ENCODE data around the gene ABCB4.

Gene ABCB4

DNA sequence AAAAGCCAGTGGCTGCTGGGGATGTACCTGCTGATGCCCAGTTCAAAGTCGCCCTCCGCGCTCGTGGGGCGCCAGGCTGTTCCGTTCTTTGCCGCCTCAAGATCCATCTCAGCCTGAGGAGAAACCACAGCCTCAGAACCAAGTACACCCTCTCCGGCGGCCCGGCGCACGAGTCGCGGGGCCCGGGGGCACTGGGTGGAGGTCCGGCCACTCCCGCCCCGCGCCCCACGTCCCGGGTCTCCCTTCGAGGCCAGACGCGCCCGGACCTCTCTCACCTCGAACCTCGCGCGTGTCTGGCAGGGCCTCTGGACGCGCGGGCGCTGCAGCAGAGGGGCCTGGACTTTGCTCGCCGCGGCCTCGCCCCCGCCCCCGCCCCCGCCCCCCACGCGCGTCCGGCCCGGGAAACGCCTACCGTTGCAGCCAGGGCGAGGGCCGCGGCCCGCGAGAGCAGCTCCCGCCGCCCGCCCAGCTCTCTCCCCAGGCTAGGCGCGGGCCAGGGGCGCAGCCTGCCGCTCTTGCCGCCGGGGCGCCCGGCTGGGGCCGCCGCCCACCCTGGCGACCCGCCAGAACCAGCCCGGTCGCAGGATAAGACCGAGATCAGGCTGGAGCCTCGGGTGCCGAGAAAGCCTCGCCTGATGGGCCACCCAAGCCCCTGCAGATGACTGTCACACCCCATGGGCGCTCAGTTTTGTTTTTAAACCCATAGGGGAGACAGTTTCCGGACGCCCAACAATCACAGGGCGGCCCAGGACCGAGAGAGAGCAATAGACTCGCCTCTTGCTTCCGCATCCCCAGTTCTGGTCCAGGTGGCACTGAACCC, at the start of gene ABCB4:
Gene ABCB4, minus strand, starts transcription at position 322 of the 820 bp plus-strand sequence. Its CDS starts 215 bp downstream, at position 107.
- no peak for DNase-seq (ENCODE audit: low read depth)

DNA sequence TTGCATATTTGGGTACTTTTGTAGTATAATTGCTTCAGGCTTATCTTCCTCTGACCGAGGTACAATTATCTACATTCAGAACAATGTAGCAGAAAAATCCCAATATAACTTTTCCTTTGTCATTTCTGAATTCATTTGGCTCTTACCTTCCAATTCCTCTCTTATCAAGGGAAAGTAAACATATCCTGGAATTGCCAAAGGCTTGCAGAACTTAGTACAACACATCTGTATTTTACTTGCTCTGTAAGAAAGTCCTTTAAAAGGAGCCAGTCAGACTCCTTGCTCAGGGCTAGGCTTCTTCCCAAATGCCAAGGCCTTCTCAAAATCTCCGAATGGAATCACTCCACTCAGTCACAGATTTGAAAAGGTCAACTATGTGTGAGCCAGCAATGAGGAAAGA, 43.3 kb upstream of the ABCB4 start:
- DNase-seq (ENCODE audit: low read depth) = no peak

DNA sequence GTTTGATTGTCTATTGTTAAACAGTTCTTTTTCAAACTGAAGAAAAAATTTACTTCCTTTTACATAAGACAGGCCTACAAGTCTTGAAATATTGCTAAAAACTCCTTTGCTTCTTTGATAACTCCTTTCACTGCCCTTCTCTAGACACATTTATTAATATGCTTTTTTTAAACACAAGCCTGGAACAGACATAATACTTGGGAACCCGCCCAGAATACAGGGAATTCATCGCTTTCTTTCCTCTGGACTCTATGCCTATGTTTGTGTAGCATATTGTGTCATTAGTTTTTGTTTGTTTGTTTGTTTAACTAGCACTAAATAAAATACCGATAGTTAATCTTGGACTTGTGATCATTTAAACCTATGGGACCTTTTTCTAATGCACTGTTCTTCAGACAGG, 42.4 kb upstream of the ABCB4 start:
- no peak for DNase-seq (ENCODE audit: low read depth)

DNA sequence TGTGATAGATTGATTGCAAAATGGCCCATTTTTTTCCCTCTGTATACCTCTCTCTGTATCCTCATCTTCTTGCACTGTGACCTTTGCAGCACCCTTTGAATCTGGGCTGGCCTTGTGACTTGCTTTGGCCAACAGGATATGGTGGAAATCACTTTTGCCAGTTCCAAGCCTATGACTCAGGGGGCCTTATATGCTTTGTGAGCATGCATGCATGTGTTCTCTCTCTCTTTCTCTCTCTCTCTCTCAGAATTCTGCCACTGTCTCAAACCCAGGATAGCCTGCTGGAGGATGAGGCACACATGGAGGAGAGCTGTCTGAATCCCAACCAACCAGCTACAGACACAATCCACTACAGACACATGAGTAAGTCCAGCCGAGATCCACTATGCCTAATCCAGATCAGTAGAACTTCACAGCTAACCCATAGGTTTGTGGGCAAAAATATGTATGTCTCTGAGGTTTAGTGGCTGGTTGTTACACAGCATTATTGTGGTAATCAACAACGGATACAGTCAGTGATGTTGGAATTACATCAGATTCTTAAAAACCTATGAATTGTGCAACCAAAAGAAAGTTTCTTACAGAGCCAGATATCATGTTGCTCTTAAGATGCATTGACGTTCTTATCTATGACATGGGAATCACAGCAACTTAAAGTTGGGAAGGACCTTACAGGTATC, 41.8 kb upstream of the ABCB4 start:
- no peak for DNase-seq (ENCODE audit: low read depth)

DNA sequence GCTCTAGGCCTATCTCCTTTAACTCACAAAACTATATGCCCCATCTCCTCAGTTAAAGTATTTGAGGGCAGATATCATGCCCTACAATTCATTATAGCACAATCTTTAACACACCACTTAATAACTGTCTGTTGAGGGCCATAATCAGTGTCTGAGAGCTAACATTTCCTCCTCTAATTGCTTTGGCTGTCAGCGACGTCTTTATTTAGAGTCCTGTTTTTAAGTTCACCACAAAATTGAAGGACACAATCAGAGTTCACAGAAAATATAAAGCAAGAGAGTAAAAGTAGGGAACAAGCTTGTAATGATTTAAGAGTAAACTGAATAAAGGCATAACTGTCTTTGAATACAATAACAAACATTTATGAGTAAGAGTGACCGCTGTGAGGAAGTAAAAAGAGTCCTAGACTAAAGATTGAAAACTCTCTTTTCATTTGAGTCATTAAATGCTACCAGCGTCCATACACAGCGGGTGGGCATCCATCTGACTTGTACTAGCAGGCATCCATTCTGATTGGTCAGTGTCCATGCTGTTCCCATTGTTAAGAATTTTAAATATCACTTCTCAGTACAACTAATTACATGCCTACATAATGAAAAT, 38.4 kb upstream of the ABCB4 start:
- DNase-seq (ENCODE audit: low read depth) = no peak

DNA sequence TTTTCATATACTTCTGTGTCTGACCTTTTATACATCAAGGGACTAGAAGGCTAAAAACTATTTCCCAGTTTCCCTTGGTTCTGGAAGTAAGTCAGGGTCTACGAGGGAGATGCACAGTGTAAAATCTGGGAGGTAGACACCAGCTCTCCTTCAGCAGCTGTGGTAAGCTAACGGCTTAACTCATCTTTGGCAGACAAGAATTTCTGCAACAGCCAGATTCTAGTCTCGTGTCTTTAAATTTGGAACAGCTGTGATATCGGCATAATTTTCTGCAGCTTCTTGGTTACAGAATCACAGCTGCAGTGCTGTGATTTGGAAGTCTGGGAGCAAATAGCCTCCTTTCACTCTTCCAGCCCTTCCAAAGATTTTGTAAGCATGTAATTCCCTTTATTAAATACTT, 37.4 kb upstream of the ABCB4 start:
- DNase-seq (ENCODE audit: low read depth) = no peak

DNA sequence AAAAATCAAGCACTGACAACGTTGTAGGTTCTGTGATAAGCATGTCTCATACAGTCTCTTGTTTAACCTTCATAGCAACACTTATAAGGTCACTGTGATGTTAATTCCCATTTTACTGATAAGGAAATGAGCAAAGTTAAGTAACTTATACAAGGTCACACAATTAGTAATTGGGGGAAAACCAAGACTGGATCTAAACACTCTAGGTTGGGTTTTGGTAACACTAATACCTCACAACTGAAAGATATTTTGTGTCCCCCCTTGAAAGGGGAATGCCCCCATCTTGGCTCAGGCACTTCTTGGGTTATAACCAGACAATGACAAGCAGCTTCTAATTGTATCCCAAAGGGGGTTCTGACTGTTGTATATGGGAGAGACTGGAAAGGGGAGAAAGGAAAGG, 36.0 kb upstream of the ABCB4 start:
- DNase-seq (ENCODE audit: low read depth) = no peak

DNA sequence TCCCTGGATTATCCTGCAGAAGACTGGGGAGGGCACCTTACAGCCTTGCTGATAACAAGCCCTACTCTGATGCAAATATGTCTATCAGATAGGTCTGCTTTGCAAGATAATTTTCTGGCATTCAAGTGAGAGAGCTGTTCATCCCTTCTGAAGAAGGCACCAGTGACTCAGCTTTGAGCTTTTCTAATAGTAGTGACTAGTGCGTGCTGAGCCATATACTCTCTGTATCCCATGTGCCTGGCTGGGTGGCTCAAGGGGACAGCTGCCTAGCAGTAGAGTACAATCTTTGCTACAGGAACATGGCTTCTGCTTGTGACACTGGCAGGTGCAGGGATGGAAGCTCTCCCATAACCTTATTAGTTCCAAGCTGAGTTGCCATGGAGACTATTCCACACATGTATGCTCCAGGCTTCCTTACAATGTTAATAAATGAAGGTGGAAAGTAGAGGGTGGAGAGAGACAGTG, 35.0 kb upstream of the ABCB4 start:
- DNase-seq (ENCODE audit: low read depth) = no peak

DNA sequence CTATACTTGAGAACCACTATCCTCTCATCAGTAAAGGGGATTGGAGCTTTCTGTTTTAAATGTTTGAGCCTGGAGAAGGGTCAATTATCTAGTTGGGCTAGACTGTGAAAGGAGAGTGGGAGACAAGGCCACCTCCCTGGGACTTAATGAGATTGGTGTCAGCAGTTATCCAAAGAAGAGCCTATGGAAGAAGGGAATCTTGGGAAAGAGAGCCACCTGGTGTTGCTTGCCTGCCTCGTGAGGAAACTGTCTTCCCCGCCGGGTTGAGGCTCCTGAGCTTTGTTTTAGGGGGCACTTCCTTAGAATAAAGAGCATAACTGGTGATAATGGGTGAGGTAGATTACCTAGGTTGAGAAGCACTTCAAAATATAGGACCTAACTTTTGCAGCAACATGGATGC, 32.0 kb upstream of the ABCB4 start:
- no peak for DNase-seq (ENCODE audit: low read depth)

DNA sequence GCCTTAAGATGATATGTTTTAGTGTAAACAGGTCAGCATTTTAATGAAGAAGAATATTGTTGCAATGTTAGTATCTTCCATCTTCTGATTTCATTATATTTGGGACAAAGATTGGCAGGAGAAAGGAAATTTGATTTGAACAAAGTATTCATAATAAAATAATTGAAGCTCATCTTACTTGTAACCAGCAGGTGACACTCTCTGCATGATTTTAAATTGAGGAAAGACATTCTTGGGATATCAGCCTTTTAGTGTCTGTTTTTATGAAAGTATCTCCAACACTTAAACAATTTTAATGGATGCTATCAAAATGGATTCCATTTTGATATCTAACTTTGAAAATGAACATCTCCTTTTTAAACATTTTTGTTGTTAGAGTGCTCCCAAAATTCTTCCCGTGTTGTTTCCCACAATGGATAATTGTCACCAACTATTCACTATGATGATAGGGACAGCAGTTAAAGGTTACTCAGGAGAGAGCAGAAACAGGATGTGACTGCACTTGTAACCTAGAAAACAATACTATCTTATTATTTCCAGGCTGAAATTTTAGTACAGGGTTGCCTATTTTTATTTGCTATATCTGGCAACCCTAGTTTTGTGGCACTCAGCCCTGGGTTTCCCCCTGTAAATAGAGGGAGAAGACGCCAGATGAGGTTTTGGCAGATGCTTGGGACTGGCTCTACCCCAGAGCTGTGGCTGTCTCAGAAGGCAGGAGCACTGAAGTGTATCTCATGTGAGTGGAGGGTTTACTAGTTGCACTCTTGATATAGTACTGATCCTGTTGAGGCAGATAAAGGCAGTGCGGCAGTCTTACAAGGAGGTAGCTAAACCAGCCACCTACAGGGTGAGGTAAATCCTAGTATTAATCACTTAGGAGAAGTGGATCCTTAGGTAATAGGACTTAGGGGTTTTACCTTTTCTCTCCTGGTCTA, 31.0 kb upstream of the ABCB4 start:
- no peak for DNase-seq (ENCODE audit: low read depth)

DNA sequence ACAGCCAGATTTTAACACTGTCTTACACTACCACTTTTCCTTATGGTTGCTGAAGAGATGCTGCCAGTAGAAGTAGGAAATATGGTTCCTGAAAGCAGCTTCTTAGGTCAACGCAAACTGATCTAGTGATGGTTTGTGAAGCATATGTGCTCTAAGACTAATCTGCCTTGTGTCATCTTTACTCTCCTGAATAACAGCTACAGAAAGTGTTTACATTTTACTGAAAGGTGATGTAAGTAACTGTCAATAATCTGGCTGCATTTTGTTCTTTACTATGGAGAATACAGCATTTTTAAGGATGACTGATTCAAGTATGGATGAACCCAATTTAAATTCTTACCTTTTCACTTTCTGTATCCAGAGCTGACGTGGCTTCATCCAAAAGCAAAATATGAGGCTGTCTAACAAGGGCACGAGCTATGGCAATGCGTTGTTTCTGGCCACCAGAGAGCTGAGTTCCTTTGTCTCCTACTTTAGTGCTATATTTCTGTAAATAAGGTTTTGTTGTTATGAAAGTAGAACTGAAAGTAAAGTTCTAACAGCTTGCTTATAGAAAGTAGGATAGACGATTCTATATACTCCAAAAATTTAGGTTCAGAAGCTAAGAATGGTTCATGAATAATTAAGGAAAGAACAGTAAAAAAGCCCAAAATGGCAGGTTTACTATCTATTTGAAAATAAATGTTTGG, 30.2 kb upstream of the ABCB4 start:
- no peak for DNase-seq (ENCODE audit: low read depth)

DNA sequence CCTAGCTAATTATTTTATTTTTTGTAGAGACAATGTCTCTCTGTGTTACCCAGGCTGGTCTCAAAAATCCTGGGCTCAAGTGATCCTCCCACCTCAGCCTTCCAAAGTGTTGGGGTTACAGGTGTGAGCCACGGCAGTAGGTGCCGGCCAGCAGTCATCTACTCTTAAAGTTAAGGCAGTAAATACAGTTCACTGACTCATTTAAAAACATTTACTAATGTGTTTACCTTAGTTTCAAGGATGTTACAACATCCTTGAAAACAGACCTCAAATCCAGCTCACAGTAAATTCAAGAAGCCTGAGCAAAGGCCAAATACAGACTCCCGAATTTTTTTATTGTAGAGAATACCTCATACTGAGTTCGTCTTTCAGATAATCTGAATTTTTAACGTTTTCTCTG, 29.6 kb upstream of the ABCB4 start:
- DNase-seq (ENCODE audit: low read depth) = no peak

DNA sequence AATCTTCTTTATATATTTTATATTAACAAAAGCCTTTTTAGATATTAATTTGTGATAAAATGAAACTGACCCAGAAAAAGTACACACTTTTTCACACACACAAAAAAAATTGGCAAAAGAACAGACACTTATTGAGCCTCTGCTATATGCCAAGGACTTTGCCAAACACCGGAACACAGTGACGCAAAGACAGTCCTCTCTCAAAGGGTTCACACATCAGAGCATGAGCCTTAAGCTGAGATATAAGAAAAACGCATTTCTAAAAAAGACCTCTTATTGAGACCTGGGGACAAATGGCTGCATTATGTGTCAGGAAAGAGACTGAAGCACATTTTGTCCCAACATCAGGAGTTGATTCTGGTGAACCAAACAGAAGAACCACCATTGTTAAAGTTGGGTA, 24.0 kb upstream of the ABCB4 start:
- DNase-seq (ENCODE audit: low read depth) = no peak

DNA sequence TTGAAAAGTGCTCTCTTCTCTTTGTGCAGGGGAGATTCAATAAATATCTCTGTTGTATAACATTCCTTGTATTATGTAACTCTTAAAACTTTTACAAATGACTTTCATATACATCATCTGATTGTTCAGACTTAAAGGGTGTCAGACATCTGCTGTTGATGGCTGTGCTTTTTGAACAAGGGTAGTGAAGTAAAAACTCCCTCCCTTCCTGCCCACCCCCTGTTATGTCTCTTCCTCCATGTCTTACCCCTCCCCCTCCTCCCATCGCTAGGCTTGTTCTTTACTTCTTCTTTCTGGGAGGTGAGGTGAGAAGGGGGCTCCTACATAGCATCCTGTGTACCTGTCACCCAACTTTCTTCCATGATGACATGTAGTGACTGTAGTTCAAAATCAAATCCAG, 23.4 kb upstream of the ABCB4 start:
- no peak for DNase-seq (ENCODE audit: low read depth)

DNA sequence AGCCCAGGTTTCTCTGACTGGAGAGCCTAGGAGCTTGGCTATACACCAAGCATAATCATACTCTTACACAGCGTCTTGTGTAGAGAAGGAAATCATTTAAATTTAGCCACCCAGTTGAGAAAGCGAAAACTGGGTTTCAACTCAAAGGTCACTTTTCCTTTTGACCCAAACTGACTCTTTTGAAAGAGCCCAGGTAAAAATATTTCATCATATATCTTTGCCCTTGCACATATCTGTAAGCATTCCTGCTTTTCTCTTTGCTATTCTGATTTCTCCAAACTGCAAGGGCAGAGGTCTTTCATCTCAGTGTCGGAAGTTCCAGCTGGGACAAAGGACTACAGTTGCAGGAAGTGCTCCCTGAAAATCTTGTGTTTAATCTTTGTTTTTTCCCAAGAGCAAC, 22.0 kb upstream of the ABCB4 start:
- DNase-seq (ENCODE audit: low read depth) = no peak

DNA sequence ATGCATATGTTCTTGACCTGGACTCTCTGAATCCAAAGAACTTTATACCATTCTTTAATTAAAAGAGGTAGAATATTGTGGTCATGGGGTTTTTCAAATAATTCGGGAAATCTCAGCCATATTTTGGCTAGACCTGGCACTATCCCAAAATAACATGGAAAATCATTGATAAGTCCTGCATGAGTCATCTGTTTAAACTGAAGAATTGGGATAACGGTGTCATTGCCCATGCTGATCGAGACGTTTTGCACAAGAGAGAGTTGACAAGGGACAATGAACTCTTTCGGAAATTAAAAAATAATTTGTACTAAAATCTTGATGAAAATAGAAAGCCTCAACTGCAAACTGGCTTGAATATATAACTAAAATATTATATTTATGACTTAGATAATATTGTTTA, 19.9 kb upstream of the ABCB4 start:
- no peak for DNase-seq (ENCODE audit: low read depth)

DNA sequence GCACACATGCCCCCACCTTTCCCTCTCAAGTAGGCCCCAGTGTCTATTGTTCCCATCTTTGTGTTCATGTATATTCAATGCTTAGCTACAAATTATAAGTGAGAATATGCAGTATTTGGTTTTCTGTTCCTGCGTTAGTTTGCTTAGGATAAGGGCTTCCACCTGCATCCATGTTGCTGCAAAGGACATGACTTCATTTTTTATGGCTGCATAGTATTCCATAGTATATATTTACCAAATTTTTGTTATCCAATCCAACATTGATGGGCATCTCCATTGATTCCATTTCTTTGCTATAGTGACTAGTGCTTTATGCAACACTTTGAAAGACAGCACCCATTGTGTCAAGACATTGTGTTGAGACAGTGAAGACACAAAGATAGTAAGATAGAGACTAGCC, 19.0 kb upstream of the ABCB4 start:
- no peak for DNase-seq (ENCODE audit: low read depth)

DNA sequence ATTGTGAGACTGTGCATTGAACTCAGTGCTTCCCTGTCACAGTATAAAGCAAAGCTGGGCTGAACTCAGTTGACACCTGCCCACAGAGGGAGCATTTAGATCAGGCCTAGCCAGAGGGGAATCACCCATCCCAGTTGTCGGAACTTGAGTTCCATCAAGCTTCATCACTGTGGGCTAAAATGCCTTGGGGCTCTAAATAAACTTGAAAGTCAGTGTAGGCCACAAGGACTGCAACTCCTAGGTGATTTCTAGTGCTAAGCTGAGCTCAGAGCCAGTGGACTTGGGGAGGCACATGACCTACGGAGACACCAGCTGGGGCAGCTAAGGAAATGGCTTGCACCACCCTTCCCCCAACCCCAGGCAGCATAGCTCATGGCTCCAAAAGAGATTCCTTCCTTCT, 7.7 kb upstream of the ABCB4 start:
- no peak for DNase-seq (ENCODE audit: low read depth)

DNA sequence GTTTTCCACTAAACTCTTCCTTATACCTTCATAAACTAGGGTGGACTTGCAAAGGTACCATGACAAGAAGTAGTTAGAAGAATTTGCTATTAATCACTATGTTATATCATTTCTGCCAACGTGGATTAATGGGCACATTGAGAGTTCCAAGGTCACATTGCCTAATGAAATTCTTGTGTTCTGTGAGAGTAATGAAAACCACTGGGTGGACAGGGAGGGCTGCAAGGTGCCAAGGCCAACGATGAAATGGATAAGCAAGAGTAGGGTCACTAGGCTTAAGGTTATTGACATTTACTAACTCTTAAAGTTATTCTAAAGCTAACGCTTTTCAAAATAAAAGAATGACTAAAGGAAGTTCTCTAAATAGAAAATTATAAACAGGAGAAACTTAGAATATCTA, 6.6 kb upstream of the ABCB4 start:
- DNase-seq (ENCODE audit: low read depth) = no peak

DNA sequence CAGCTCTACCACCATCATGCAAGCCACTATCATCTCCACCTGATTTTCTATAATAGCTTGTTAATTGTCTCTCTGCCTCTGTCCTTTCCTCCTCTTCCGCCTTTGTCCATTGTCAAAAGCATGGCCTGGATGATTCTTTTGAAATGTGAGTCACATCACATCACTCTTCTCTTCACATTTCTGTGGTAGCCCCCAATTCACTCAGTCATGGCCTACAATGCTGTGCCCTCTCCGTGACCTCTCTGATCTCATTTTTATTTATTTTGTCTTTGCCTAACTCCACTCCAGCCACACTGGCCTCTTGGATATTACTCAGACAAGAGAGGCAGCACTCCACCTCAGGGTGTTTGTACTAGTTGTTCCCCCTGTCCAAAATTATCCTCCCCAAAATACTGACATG, 4.9 kb upstream of the ABCB4 start:
- no peak for DNase-seq (ENCODE audit: low read depth)

DNA sequence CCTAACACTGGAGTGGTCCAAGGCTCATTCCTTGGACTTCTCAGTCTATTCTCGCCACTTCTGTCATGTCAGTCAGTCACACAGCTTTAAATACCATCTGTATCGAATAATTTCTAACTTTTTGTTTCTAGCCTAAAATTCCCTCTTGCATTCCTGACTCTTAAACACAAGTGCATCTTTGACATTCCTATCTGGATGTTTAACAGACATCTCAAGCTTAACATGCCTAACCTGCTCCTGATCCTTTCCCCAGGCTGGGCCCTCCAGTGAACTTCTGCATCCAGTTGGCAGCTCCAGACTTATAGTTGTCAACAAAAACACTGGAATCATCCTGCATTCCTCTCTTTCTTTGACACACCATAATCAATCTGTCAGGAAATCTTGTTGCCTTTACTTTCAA, 4.5 kb upstream of the ABCB4 start:
- no peak for DNase-seq (ENCODE audit: low read depth)

DNA sequence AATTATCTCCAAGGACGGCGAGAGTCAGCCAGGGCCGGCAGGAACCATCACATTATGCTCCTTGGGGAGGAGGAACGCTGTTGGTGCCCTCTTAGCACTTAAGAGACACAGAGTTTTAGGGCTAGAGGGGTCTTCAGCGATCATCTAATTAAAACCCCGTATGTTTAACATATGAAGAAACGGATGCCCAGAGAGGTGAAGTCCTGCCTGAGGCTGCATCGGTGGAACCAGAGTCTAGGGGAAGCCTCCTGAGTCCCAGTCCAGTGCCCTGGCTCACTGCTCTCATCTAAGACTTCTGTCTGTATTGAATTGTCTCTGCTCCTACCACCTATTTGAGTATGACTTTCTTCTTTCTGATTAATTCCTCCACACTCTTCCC, 688 bp upstream of the ABCB4 start:
- DNase-seq (ENCODE audit: low read depth) = no peak

Measured in activated gamma-delta T cell treated with anti-CD3 and anti-CD28 coated beads, Interleukin-2, amount 50 U/mL, for 16 hours (primary cell).